ENCODE measurements around the gene SP1. TPM values are rescaled to one million over a fixed set of nuclear protein-coding genes. Genes with fewer than 3 reads are reported as not detected.

Gene SP1
- polyA plus RNA-seq, 3 donors, result 15.1 to 80.7 (median 22.7) TPM

GRCh38 chr12:53454707-53455106 is 74.7 kb downstream of the SP1 start:
- Mint-ChIP-seq H3K27ac (peak overlapping the region in 2 of 7 donors; percentile 31 to 37), H3K4me3 (no peak overlapping the region), H3K27me3 (ENCODE audit: low read depth in 3 of 3) (peaks cover 0 to 3% (median 0%) of the 10 kb centered on the region in 3 donors), H3K36me3 (peaks cover 49 to 56% of the 10 kb centered on the region in 2 donors), H3K9me3 (no peaks in the 10 kb centered on the region), H3K4me1 (peaks cover 15% of the 10 kb centered on the region)
- peaks cover 75% of the 10 kb centered on the region for H3K79me2 ChIP-seq (ENCODE audit: insufficient read depth, low read length)
- H3K4me1 ChIP-seq (ENCODE audit: control insufficient read depth in 1 of 2, insufficient read depth in 2 of 2, low read length in 2 of 2), result peaks cover 12 to 17% of the 10 kb centered on the region in 2 donors
- H4K20me1 ChIP-seq (ENCODE audit: insufficient read depth, low read length), result peaks cover 83% of the 10 kb centered on the region
- peak overlapping the region in 1 of 2 donors; percentile 50 for H3K27ac ChIP-seq (ENCODE audit: low read depth in 1 of 2, low read length in 2 of 2)
- intact Hi-C loops (cut with micrococcal nuclease), result loop anchor here (5.0 kb wide), 4 partner anchors 48 to 223 kb away; partner anchors contain the start of genes ATP5MC2 (in 1 of the 2), MYG1 (in 1 of the 2), PFDN5 (in 1 of the 2) and TARBP2 (in 1 of the 2)
- H3K4me3 ChIP-seq (replicated peaks in 1 of 3; ENCODE audit: low read depth in 2 of 3, low read length in 3 of 3), result no peak overlapping the region
- no peak for TF ChIP-seq CTCF (IDR thresholded peaks at IDR 0.05)
- 100% methylated on average over 1 of the region's 3 CpGs for WGBS (ENCODE audit: insufficient coverage)
- no peak overlapping the region for H2AFZ ChIP-seq (ENCODE audit: insufficient read depth, low read depth, low read length, poor library complexity, severe bottlenecking)
- no peak for DNase-seq
- no peaks in the 10 kb centered on the region for H3K27me3 ChIP-seq (ENCODE audit: control insufficient read depth in 2 of 2, insufficient read depth in 2 of 2, low read length in 2 of 2)
- H3K4me2 ChIP-seq (replicated peaks; ENCODE audit: extremely low read depth, low read length, poor library complexity, severe bottlenecking), result no peak overlapping the region
- no peak overlapping the region for H3K9ac ChIP-seq (ENCODE audit: insufficient read depth, low read length, poor library complexity, severe bottlenecking)
- no peaks in the 10 kb centered on the region for H3K9me3 ChIP-seq (replicated peaks in 1 of 2; ENCODE audit: control insufficient read depth in 1 of 2, insufficient read depth in 1 of 2, low read length in 2 of 2)
- H3K36me3 ChIP-seq (replicated peaks in 1 of 2; ENCODE audit: control insufficient read depth in 1 of 2, insufficient read depth in 2 of 2, low read length in 2 of 2), result peaks cover 58 to 63% of the 10 kb centered on the region in 2 donors

GRCh38 chr12:53456654-53457366 is 76.8 kb downstream of the SP1 start:
- Histone ChIP-seq H3K27me3 (ENCODE audit: control insufficient read depth in 2 of 2, insufficient read depth in 2 of 2, low read length in 2 of 2) (no peaks in the 10 kb centered on the region), H3K4me1 (ENCODE audit: control insufficient read depth in 1 of 2, insufficient read depth in 2 of 2, low read length in 2 of 2) (peaks cover 12% of the 10 kb centered on the region in 2 donors), H2AFZ (ENCODE audit: insufficient read depth, low read depth, low read length, poor library complexity, severe bottlenecking) (no peak overlapping the region), H4K20me1 (ENCODE audit: insufficient read depth, low read length) (peaks cover 96% of the 10 kb centered on the region), H3K79me2 (ENCODE audit: insufficient read depth, low read length) (peaks cover 96% of the 10 kb centered on the region), H3K36me3 (replicated peaks in 1 of 2; ENCODE audit: control insufficient read depth in 1 of 2, insufficient read depth in 2 of 2, low read length in 2 of 2) (peaks cover 79 to 84% of the 10 kb centered on the region in 2 donors), H3K9me3 (replicated peaks in 1 of 2; ENCODE audit: control insufficient read depth in 1 of 2, insufficient read depth in 1 of 2, low read length in 2 of 2) (no peaks in the 10 kb centered on the region), H3K27ac (ENCODE audit: low read depth in 1 of 2, low read length in 2 of 2) (no peak overlapping the region), H3K9ac (ENCODE audit: insufficient read depth, low read length, poor library complexity, severe bottlenecking) (no peak overlapping the region), H3K4me3 (replicated peaks in 1 of 3; ENCODE audit: low read depth in 2 of 3, low read length in 3 of 3) (no peak overlapping the region), H3K4me2 (replicated peaks; ENCODE audit: extremely low read depth, low read length, poor library complexity, severe bottlenecking) (no peak overlapping the region)
- Mint-ChIP-seq H3K9me3 (no peaks in the 10 kb centered on the region), H3K27me3 (ENCODE audit: low read depth in 3 of 3) (peaks cover 0 to 3% (median 0%) of the 10 kb centered on the region in 3 donors), H3K36me3 (peaks cover 70 to 77% of the 10 kb centered on the region in 2 donors), H3K4me3 (no peak overlapping the region), H3K4me1 (peaks cover 11% of the 10 kb centered on the region), H3K27ac (no peak overlapping the region)
- no peak for TF ChIP-seq CTCF (IDR thresholded peaks at IDR 0.05)
- DNase-seq, result no peak
- 91% methylated on average over 2 of the region's 6 CpGs for WGBS (ENCODE audit: insufficient coverage)
- intact Hi-C loops (cut with micrococcal nuclease), result no loop called here
